ENCODE results near the gene TENM3.
A peak's percentile ranks its signal among the peaks of the same experiment; 100 is the strongest.

The TENM3 gene

DNA sequence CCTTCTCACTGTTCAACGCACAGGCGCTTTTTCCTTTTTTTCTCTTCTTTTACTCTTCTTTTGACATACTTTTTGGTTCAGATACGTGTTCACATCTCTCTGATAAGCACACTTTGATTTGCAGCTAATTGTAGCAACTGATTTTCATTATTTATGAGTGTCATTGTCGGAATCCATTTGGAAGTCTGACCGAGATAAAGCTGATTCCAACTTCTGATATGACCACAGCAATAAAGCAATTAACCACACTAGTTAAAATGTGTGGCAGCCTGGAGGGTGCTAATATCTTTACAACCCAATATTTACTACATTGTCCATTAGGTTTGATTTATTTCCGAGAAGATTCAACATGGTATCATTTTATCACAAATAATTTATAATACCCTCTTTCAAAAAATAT, 101.8 kb downstream of the TENM3 start:
- Histone ChIP-seq H3K4me3 (ENCODE audit: low read length) (no peak overlapping the region), H3K36me3 (ENCODE audit: insufficient read depth, low read length) (no peaks in the 10 kb centered on the region), H3K4me2 (ENCODE audit: low read length) (no peak overlapping the region), H3K9me3 (replicated peaks; ENCODE audit: low read length) (no peaks in the 10 kb centered on the region), H3K27me3 (ENCODE audit: control insufficient read depth, insufficient read depth, low read length) (no peaks in the 10 kb centered on the region), H3K9ac (ENCODE audit: low read depth, low read length) (no peak overlapping the region), H3K4me1 (ENCODE audit: control insufficient read depth, insufficient read depth, low read length) (no peaks in the 10 kb centered on the region)

DNA sequence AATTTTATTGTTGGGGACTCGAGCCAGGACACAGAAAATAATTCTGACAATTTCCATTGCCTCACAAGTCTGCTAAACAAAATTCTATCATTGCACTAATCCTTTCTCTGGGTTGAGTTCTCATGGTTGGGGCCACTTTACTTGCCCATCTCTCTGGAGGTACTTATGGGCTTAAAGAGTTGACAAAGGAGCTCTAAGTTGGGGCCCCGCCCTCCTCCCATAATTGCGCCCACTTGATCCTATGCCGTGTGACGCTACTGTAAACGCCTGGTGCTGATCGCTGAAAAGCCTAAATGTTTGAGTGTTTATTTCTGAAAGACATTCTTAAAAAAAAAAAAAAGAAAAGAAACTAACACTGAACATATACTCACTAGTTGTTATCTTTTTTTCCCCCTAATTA, 103.0 kb downstream of the TENM3 start:
- Histone ChIP-seq H3K9ac (ENCODE audit: low read depth, low read length) (no peak overlapping the region), H3K4me3 (ENCODE audit: low read length) (no peak overlapping the region), H3K36me3 (ENCODE audit: insufficient read depth, low read length) (no peaks in the 10 kb centered on the region), H3K27me3 (ENCODE audit: control insufficient read depth, insufficient read depth, low read length) (no peaks in the 10 kb centered on the region), H3K9me3 (replicated peaks; ENCODE audit: low read length) (no peaks in the 10 kb centered on the region), H3K4me2 (ENCODE audit: low read length) (no peak overlapping the region), H3K4me1 (ENCODE audit: control insufficient read depth, insufficient read depth, low read length) (no peaks in the 10 kb centered on the region)

DNA sequence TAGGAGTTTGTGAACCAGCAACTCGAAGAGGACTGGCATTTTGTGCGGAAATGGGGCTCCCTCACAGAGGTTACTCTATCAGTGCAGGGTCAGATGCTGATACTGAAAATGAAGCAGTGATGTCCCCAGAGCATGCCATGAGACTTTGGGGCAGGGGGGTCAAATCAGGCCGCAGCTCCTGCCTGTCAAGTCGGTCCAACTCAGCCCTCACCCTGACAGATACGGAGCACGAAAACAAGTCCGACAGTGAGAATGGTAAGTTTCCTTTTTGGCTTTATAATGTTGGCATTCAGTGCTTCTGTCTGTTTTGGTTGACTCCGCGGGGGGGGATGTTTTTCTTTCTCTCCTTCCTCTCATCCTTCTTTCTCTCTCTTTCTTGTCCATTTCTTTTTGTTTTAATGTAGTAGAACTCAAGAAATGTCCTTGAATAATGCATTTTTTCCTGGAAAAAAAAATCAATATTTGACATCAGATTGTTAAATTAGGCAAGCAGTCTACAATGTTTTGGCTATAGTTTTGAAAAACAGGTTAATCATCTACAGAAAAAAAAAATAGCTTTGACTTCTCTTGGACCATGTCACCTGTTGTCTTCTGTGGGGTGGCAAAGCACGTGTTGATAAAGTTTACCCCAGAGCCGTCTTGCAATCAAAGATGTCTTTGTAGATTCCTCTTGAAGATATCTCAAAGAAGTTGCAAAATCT, 103.6 kb downstream of the TENM3 start:
- H3K4me1 ChIP-seq (ENCODE audit: control insufficient read depth, insufficient read depth, low read length) = no peaks in the 10 kb centered on the region
- H3K9me3 ChIP-seq (replicated peaks; ENCODE audit: low read length) = no peaks in the 10 kb centered on the region
- no peaks in the 10 kb centered on the region for H3K36me3 ChIP-seq (ENCODE audit: insufficient read depth, low read length)
- no peak overlapping the region for H3K4me2 ChIP-seq (ENCODE audit: low read length)
- no peak overlapping the region for H3K9ac ChIP-seq (ENCODE audit: low read depth, low read length)
- no peaks in the 10 kb centered on the region for H3K27me3 ChIP-seq (ENCODE audit: control insufficient read depth, insufficient read depth, low read length)
- H3K4me3 ChIP-seq (ENCODE audit: low read length) = no peak overlapping the region

DNA sequence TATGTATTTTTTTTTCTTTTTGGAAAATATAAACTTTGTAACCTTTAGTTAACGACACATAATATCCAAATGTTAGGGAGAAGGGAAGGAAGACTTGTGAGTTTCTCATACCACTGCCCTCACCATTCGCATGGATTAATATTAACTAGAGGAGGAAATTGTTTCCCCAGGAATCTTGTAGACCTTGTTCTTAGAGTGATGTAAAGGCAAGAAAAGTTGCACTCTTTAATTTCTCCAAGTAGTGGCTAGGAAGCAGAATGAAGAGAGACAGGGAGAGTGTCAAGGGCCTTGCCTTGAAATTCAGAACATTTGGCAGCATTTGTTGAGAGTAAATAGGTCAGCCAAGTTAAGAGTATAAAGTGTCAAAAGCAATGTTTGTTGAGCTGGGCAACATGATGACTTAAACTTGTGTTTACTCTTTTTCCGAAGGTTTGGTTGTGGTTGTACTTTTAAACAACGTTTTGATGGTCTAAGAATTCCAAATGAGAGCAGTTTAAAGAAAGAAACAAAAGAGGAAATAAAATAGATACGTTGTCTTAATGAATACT, 105.7 kb downstream of the TENM3 start:
- H3K4me3 ChIP-seq (ENCODE audit: low read length) = no peak overlapping the region
- H3K27me3 ChIP-seq (ENCODE audit: control insufficient read depth, insufficient read depth, low read length) = no peaks in the 10 kb centered on the region
- no peaks in the 10 kb centered on the region for H3K9me3 ChIP-seq (replicated peaks; ENCODE audit: low read length)
- no peaks in the 10 kb centered on the region for H3K36me3 ChIP-seq (ENCODE audit: insufficient read depth, low read length)
- H3K4me1 ChIP-seq (ENCODE audit: control insufficient read depth, insufficient read depth, low read length) = no peaks in the 10 kb centered on the region
- no peak overlapping the region for H3K9ac ChIP-seq (ENCODE audit: low read depth, low read length)
- H3K4me2 ChIP-seq (ENCODE audit: low read length) = no peak overlapping the region

DNA sequence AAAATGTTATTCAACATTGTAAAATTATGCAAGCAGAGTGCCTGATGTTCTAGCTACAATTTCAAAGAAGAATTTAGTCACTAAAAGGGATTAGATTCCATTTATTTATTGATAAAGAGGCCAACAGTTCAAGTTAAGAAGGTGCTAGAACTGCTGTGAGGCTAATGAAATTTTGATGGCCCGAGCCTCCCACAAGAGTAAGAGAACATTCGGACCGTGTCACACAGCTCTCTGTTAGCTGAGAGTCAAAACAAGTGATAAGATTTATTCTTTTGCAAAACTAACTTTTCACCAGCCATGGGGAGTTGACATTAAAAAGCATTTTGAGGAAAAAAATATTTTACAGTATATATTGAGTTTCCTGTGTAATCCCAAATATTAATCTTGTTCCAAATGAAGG, 106.8 kb downstream of the TENM3 start:
- Histone ChIP-seq H3K4me3 (ENCODE audit: low read length) (no peak overlapping the region), H3K9ac (ENCODE audit: low read depth, low read length) (no peak overlapping the region), H3K9me3 (replicated peaks; ENCODE audit: low read length) (no peaks in the 10 kb centered on the region), H3K4me1 (ENCODE audit: control insufficient read depth, insufficient read depth, low read length) (no peaks in the 10 kb centered on the region), H3K27me3 (ENCODE audit: control insufficient read depth, insufficient read depth, low read length) (no peaks in the 10 kb centered on the region), H3K36me3 (ENCODE audit: insufficient read depth, low read length) (no peaks in the 10 kb centered on the region), H3K4me2 (ENCODE audit: low read length) (no peak overlapping the region)

DNA sequence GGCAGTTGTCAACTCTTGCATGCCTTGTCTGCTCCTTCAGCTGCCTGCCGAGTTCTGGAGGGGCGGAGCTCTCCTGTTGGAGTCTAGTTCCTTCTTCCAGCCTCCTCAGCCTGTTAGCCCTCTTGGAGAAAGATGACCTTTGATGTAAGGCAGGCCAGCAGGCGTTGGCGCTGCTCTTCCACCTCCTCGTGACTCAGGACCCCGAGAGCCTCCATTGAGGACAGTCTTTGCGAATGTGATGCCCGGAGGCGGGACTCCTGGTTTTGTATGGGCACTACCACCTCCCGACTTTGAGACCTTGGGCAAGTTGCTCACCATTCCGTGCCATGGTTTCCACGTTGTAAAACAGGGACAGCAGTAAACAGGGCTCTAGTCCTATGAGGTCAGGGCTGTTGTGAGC, 108.3 kb downstream of the TENM3 start:
- Histone ChIP-seq H3K9me3 (replicated peaks; ENCODE audit: low read length) (no peaks in the 10 kb centered on the region), H3K4me3 (ENCODE audit: low read length) (no peak overlapping the region), H3K36me3 (ENCODE audit: insufficient read depth, low read length) (no peaks in the 10 kb centered on the region), H3K4me1 (ENCODE audit: control insufficient read depth, insufficient read depth, low read length) (no peaks in the 10 kb centered on the region), H3K27me3 (ENCODE audit: control insufficient read depth, insufficient read depth, low read length) (no peaks in the 10 kb centered on the region), H3K9ac (ENCODE audit: low read depth, low read length) (no peak overlapping the region), H3K4me2 (ENCODE audit: low read length) (no peak overlapping the region)

DNA sequence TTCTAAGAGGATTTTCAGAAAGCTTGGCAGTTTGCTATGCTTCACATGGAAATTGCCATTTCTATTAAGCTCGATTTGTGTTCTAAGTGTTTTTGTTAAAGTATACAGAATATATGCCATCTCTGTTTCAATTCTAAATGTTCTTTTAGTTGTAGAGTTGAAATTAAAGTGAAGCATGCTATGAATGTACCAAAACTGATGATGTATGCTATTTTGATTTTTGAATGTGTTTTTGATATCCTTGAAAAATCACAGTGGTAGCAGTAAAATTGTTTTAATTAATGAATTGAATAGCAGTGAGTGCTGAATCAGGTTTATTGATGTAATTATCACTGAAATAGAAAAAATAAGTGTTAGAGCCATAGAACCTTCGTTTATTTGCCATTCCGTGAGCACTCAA, 110.9 kb downstream of the TENM3 start:
- Histone ChIP-seq H3K4me1 (ENCODE audit: control insufficient read depth, insufficient read depth, low read length) (no peaks in the 10 kb centered on the region), H3K4me3 (ENCODE audit: low read length) (no peak overlapping the region), H3K9me3 (replicated peaks; ENCODE audit: low read length) (no peaks in the 10 kb centered on the region), H3K27me3 (ENCODE audit: control insufficient read depth, insufficient read depth, low read length) (no peaks in the 10 kb centered on the region), H3K36me3 (ENCODE audit: insufficient read depth, low read length) (no peaks in the 10 kb centered on the region), H3K9ac (ENCODE audit: low read depth, low read length) (no peak overlapping the region), H3K4me2 (ENCODE audit: low read length) (no peak overlapping the region)

DNA sequence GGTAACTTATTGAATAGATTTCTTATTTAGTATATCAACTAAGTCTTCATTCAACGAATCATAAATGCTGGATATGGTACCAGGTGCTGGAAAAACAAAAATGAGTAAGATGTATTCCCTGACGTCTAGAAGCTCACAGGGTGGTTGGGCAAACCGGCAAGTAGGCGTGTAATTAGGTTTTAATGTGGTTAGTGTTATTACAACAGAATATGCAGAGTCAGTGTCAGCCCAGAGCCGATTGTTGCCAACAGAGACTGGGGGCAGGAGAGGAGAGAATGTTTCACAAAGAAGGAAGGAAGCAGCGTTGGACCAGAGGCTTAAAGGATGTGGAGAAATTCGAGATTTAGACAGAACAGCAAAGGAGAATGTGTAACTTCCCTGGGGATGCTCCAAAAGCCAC, 111.7 kb downstream of the TENM3 start:
- Histone ChIP-seq H3K9ac (ENCODE audit: low read depth, low read length) (no peak overlapping the region), H3K4me2 (ENCODE audit: low read length) (no peak overlapping the region), H3K4me3 (ENCODE audit: low read length) (no peak overlapping the region), H3K27me3 (ENCODE audit: control insufficient read depth, insufficient read depth, low read length) (no peaks in the 10 kb centered on the region), H3K4me1 (ENCODE audit: control insufficient read depth, insufficient read depth, low read length) (no peaks in the 10 kb centered on the region), H3K36me3 (ENCODE audit: insufficient read depth, low read length) (no peaks in the 10 kb centered on the region), H3K9me3 (replicated peaks; ENCODE audit: low read length) (no peaks in the 10 kb centered on the region)

DNA sequence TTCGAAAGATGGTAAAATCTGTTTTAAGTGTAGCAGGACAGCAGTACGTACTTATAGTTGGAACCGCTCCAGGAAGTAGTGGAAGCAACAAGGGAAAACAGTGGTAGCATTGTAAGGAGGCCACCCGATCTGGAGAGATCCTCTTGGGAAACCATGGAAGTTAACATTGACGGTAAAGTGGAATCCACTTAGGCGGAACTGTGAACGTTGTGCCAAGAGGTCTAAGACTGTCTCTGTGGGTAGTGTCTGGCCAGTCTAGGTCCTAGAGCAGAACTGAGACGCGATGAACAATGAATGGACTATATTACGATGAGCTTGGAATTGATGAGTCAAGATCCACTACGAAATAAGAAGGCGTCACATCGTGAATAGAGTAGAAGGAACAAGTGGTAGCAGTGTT, 124.0 kb downstream of the TENM3 start:
- H3K9me3 ChIP-seq (replicated peaks; ENCODE audit: low read length) = no peaks in the 10 kb centered on the region
- no peak overlapping the region for H3K4me3 ChIP-seq (ENCODE audit: low read length)
- H3K4me1 ChIP-seq (ENCODE audit: control insufficient read depth, insufficient read depth, low read length) = peaks cover 8% of the 10 kb centered on the region
- H3K27me3 ChIP-seq (ENCODE audit: control insufficient read depth, insufficient read depth, low read length) = no peaks in the 10 kb centered on the region
- no peak overlapping the region for H3K9ac ChIP-seq (ENCODE audit: low read depth, low read length)
- no peaks in the 10 kb centered on the region for H3K36me3 ChIP-seq (ENCODE audit: insufficient read depth, low read length)
- H3K4me2 ChIP-seq (ENCODE audit: low read length) = no peak overlapping the region

DNA sequence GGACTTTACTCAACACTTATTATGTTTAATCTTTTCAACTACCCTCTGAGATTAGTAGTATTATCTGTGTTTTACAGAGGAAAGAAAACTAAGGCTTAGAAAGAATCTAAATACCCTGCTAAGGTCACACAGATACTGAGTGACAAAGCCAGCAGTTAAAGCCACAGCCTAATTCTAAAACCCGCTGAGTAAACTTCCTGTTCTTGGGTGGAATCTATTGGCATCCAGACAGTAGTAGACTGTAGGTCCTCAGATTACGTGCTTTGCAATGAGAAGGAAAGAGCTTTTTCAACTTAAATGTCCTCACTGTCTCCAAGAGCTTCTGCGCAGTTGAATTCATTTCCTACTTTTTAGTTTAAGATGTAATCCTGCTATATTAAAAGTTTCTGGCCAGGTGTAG, 126.0 kb downstream of the TENM3 start:
- peaks cover 8% of the 10 kb centered on the region for H3K4me1 ChIP-seq (ENCODE audit: control insufficient read depth, insufficient read depth, low read length)
- H3K9me3 ChIP-seq (replicated peaks; ENCODE audit: low read length) = no peaks in the 10 kb centered on the region
- no peaks in the 10 kb centered on the region for H3K27me3 ChIP-seq (ENCODE audit: control insufficient read depth, insufficient read depth, low read length)
- no peak overlapping the region for H3K9ac ChIP-seq (ENCODE audit: low read depth, low read length)
- no peaks in the 10 kb centered on the region for H3K36me3 ChIP-seq (ENCODE audit: insufficient read depth, low read length)
- H3K4me3 ChIP-seq (ENCODE audit: low read length) = no peak overlapping the region
- peak overlapping the region; percentile 19 for H3K4me2 ChIP-seq (ENCODE audit: low read length)

DNA sequence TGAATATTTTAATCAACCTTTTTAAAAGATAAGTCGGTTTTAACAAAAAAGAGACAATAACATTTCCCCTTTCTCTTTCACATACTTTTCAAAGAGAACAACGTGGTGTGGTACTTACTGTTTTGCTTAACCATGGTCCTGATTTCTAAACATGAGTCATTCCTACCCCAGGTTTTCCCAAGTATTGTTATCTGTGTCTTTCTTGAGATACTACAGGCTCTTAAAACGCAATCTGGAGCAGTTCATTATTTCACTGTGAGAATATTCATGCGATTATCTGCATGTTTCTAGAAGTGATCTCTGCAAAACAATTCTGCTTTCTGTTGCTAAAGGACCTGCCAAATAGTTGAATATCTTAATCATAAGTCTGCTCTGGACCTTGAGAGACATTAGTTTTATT, 127.3 kb downstream of the TENM3 start:
- no peak overlapping the region for H3K9ac ChIP-seq (ENCODE audit: low read depth, low read length)
- H3K4me2 ChIP-seq (ENCODE audit: low read length) = no peak overlapping the region
- peaks cover 8% of the 10 kb centered on the region for H3K4me1 ChIP-seq (ENCODE audit: control insufficient read depth, insufficient read depth, low read length)
- no peak overlapping the region for H3K4me3 ChIP-seq (ENCODE audit: low read length)
- no peaks in the 10 kb centered on the region for H3K9me3 ChIP-seq (replicated peaks; ENCODE audit: low read length)
- no peaks in the 10 kb centered on the region for H3K36me3 ChIP-seq (ENCODE audit: insufficient read depth, low read length)
- H3K27me3 ChIP-seq (ENCODE audit: control insufficient read depth, insufficient read depth, low read length) = no peaks in the 10 kb centered on the region

DNA sequence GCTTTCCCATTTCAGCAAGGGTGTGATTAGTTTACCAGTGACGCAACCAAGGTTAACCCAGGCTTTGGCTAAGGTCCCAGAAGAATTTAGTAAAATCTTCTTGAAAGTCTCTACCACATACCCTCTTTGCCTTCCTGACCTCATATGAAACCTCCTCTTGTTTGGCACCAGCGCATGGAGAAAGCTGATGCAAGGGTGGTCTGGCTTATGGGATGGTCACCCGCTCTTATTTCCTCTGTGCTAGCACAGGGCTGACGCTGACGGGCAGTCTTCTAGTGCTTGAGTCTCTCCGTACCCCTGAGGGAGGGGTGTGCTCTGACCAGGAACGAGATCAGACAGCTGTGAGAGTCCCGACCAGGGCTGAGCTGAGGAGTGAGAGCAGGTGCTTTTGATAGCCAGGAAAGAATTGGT, 137.6 kb downstream of the TENM3 start:
- Histone ChIP-seq H3K4me2 (ENCODE audit: low read length) (no peak overlapping the region), H3K4me3 (ENCODE audit: low read length) (no peak overlapping the region), H3K36me3 (ENCODE audit: insufficient read depth, low read length) (no peaks in the 10 kb centered on the region), H3K9me3 (replicated peaks; ENCODE audit: low read length) (no peaks in the 10 kb centered on the region), H3K9ac (ENCODE audit: low read depth, low read length) (no peak overlapping the region), H3K4me1 (ENCODE audit: control insufficient read depth, insufficient read depth, low read length) (peaks cover 4% of the 10 kb centered on the region), H3K27me3 (ENCODE audit: control insufficient read depth, insufficient read depth, low read length) (no peaks in the 10 kb centered on the region)

Measured in skeletal muscle satellite cell (primary cell).